ENCODE results near the gene IFI35.

- TF ChIP-seq CTCF (IDR thresholded peaks at IDR 0.05) = no peak
- TF ChIP-seq POLR2A (IDR thresholded peaks at IDR 0.05; ENCODE audit: low read depth) = no peak
Observed at GRCh38 chr17:43028221-43028861, 21.8 kb downstream of the IFI35 start.

Data from esophagus muscularis mucosa (tissue), 3 donors.